Activated B cell treated with CpG ODN at 0.5 μM for 24 hours (primary cell): Measurements from ENCODE around the gene SLCO3A1. TPM values are rescaled to one million over a fixed set of nuclear protein-coding genes. Genes with fewer than 3 reads are reported as not detected.

ENCODE experiments used
- ATAC-seq: fragments of 200-7000 bp; cut with Tn5 transposase; one replicate; pipeline ENCODE4 v1.10.0; 2021; ENCODE audit warnings: low read depth, mild to moderate bottlenecking, moderate library complexity
- CTCF ChIA-PET: fragments of 350-600 bp; sonication (Branson Sonifier 250); formaldehyde crosslinking; loops from one replicate; lab custom pipeline; 2021; ENCODE audit warnings: antibody characterized with exemption; lab: Charles Lee
- POLR2A ChIA-PET: fragments of 350-600 bp; sonication (Branson Sonifier 250); formaldehyde crosslinking; loops from one replicate; lab custom pipeline; 2021; ENCODE audit warnings: antibody characterized with exemption; lab: Charles Lee
- DNase-seq: peaks from one replicate; pipeline ENCODE4 v3.0.0; 2022
- H3K27ac Mint-ChIP-seq: one replicate; pipeline ENCODE4 v1.8.0; 2020; ENCODE audit warnings: mixed read lengths
- H3K27me3 Mint-ChIP-seq: one replicate; pipeline ENCODE4 v1.8.0; 2021; ENCODE audit warnings: mixed read lengths
- H3K36me3 Mint-ChIP-seq: one replicate; pipeline ENCODE4 v1.8.0; 2021; ENCODE audit warnings: low read depth, mixed read lengths
- H3K4me1 Mint-ChIP-seq: one replicate; pipeline ENCODE4 v1.8.0; 2021; ENCODE audit warnings: mixed read lengths
- H3K4me3 Mint-ChIP-seq: one replicate; pipeline ENCODE4 v1.8.0; 2020; ENCODE audit warnings: mild to moderate bottlenecking, mixed read lengths
- H3K9me3 Mint-ChIP-seq: one replicate; pipeline ENCODE4 v1.8.0; 2020; ENCODE audit warnings: mixed read lengths
- intact Hi-C: fragments of 100-400 bp; cut with micrococcal nuclease; formaldehyde crosslinking; loops from one replicate; pipeline ENCODE4 v1.15.1; 2024
- total RNA-seq: library from RNA; stranded (reverse); gene quantifications from 2 replicates; pipeline ENCODE4 v1.2.3, GENCODE V29; 2022
- TF ChIP-seq, protein P1 (sequence below): fragments of 200-600 bp; IDR thresholded peaks from one replicate; pipeline ENCODE4 v1.8.0; 2022; ENCODE audit warnings: antibody characterized with exemption, mild to moderate bottlenecking

The SLCO3A1 gene
- total RNA-seq, 1 donor from 2014 or later, result 0.82 TPM

DNA sequence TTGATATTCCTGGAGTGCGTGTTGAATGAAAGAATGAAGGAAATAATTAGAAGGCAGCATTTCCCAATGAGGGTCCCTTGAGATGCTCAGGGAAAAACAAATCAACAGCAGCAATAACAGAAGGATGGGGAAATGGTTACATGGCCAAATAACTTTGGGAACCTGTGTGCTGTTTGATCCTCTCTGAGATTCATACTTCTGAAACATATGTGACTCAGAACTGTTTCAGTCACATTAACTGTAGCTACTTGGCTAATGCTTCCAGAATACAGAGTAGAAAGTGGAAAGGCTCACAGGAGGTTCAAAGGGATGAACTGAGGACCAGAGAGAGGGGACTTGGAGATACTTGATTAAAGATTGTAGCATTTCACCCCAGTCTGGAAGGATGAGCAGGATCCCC is 258.2 kb downstream of the SLCO3A1 start:
- no peaks in the 10 kb centered on the region for H3K27me3 Mint-ChIP-seq
- no peaks in the 10 kb centered on the region for H3K4me1 Mint-ChIP-seq
- H3K4me3 Mint-ChIP-seq, result no peak overlapping the region
- DNase-seq (no peak), ATAC-seq (no peak)
- TF ChIP-seq, protein P1, sequence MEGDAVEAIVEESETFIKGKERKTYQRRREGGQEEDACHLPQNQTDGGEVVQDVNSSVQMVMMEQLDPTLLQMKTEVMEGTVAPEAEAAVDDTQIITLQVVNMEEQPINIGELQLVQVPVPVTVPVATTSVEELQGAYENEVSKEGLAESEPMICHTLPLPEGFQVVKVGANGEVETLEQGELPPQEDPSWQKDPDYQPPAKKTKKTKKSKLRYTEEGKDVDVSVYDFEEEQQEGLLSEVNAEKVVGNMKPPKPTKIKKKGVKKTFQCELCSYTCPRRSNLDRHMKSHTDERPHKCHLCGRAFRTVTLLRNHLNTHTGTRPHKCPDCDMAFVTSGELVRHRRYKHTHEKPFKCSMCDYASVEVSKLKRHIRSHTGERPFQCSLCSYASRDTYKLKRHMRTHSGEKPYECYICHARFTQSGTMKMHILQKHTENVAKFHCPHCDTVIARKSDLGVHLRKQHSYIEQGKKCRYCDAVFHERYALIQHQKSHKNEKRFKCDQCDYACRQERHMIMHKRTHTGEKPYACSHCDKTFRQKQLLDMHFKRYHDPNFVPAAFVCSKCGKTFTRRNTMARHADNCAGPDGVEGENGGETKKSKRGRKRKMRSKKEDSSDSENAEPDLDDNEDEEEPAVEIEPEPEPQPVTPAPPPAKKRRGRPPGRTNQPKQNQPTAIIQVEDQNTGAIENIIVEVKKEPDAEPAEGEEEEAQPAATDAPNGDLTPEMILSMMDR, result no peak
- H3K9me3 Mint-ChIP-seq, result no peaks in the 10 kb centered on the region
- ChIA-PET CTCF (no interaction called here), POLR2A (no interaction called here)
- H3K27ac Mint-ChIP-seq, result no peak overlapping the region
- H3K36me3 Mint-ChIP-seq, result no peaks in the 10 kb centered on the region
- intact Hi-C loops, result no loop called here

DNA sequence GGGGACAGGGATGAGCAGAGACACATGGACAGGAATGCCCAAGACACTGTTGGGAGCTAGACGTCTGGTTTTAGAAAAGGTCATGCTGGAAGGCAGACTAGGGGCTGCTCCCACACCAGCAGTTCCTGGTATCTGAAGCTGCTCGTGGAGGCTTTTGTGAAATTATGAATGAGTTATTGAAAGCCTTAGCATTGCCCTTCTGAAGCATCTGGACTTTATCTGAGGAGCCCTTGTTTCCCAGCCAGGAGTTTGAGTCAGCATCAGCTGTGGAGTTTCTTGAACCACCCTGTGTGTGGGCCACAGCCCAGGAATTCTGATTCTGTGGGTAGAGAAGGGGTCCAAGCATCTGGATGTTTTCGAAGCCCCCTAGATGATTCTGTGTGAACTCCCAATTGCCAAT is 258.7 kb downstream of the SLCO3A1 start:
- POLR2A ChIA-PET, result no interaction called here
- H3K4me1 Mint-ChIP-seq, result no peaks in the 10 kb centered on the region
- H3K9me3 Mint-ChIP-seq, result no peaks in the 10 kb centered on the region
- no peak overlapping the region for H3K27ac Mint-ChIP-seq
- intact Hi-C loops, result no loop called here
- TF ChIP-seq, protein P1, result no peak
- CTCF ChIA-PET, result no interaction called here
- DNase-seq (no peak), ATAC-seq (no peak)
- H3K4me3 Mint-ChIP-seq, result no peak overlapping the region
- H3K27me3 Mint-ChIP-seq, result no peaks in the 10 kb centered on the region
- H3K36me3 Mint-ChIP-seq, result no peaks in the 10 kb centered on the region

DNA sequence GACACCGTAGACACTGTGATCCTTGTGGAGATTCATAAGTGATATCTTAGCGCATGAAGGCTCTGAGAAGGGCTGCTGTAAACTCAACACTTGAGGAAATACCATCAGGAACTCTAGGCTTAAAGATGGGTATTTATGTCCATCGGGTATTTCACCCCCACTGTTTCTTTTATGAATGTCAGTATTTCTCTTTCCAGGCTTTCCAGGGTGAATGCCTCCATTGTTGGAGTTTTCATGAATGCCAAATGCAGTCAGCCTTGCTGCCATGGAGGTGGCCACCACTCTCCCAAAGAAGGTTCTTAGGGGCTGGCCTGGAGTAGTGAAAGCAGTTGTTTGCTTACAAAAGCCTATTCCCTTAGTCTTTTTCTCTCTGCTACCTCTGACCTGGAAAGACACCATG is 259.2 kb downstream of the SLCO3A1 start:
- ChIA-PET POLR2A (no interaction called here), CTCF (no interaction called here)
- no peaks in the 10 kb centered on the region for H3K36me3 Mint-ChIP-seq
- H3K9me3 Mint-ChIP-seq, result no peaks in the 10 kb centered on the region
- TF ChIP-seq, protein P1, result no peak
- no peak overlapping the region for H3K4me3 Mint-ChIP-seq
- no peak overlapping the region for H3K27ac Mint-ChIP-seq
- DNase-seq, result no peak
- no peaks in the 10 kb centered on the region for H3K4me1 Mint-ChIP-seq
- no peaks in the 10 kb centered on the region for H3K27me3 Mint-ChIP-seq
- ATAC-seq, result no peak
- intact Hi-C loops, result no loop called here

DNA sequence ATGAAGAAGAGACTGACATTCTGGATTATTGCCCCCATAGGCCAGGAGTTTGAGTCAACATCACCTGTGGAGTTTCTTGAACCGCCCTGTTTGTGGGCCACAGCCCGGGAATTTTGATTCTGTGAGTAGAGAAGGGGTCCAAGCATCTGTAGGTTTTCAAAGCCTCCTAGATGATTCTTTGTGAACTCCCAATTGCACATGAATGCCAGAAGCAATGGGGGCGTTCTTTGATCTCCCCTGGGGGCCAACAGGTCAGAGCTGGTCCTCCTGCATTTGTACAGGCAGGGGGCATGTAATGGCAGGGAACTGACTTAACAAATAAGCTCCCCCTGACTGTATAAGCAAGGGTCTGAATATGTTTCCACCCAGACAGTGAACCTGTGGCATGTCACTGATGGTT is 260.3 kb downstream of the SLCO3A1 start:
- Mint-ChIP-seq H3K4me1 (no peaks in the 10 kb centered on the region), H3K27ac (no peak overlapping the region), H3K4me3 (no peak overlapping the region), H3K27me3 (no peaks in the 10 kb centered on the region), H3K36me3 (no peaks in the 10 kb centered on the region), H3K9me3 (no peaks in the 10 kb centered on the region)
- ChIA-PET POLR2A (no interaction called here), CTCF (no interaction called here)
- DNase-seq (no peak), ATAC-seq (no peak)
- TF ChIP-seq, protein P1, result no peak
- intact Hi-C loops, result no loop called here

DNA sequence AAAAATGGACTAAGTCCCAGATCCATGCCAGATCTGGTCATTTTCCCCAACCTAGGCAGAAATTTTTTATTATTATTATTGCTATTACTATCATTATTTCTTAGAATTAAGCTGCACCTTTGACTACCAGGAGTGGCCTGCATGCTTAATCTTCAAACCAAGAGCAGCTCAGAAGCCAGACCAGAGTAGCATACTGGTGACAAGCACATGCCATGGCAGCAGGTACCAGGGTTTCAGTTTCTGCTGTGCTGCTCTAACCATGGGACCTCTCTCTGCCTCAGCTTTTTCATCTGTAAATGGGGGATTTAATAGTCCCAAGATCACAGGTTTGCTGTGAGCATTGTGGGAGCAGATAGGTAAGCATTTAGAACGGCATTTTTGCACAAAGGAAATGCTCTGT is 262.3 kb downstream of the SLCO3A1 start:
- ChIA-PET CTCF (no interaction called here), POLR2A (no interaction called here)
- Mint-ChIP-seq H3K4me1 (no peaks in the 10 kb centered on the region), H3K4me3 (no peak overlapping the region), H3K27me3 (no peaks in the 10 kb centered on the region), H3K27ac (no peak overlapping the region), H3K36me3 (no peaks in the 10 kb centered on the region), H3K9me3 (no peaks in the 10 kb centered on the region)
- intact Hi-C loops, result no loop called here
- TF ChIP-seq, protein P1, result no peak
- no peak for DNase-seq
- ATAC-seq, result no peak
